Right lobe of liver (tissue), 6 donors: ENCODE data around the gene FBRSL1. TPM values are rescaled to one million over a fixed set of nuclear protein-coding genes. Genes with fewer than 3 reads are reported as not detected.
"Not testable (repeated sequence)": the region's sequence is repeated elsewhere in the genome, so short reads cannot be mapped to it uniquely, and the experiment has no call there.

ENCODE experiments used
- ATAC-seq, 4 donors: fragments of 200-7000 bp; cut with Tn5 transposase; one replicate each; pipeline ENCODE4 v1.9.1; 2020; ENCODE audit warnings: mild to moderate bottlenecking in 4 of 4, moderate library complexity in 4 of 4
- DNase-seq, 3 donors: peaks; one replicate each; pipeline ENCODE4 v3.0.0-alpha.2; 2020
- H3K27ac ChIP-seq, 3 donors: fragments of 200-600 bp; one replicate each; pipeline ENCODE4 v1.8.0; 2022
- H3K27me3 ChIP-seq, 2 donors: fragments of 200-600 bp; one replicate each; pipeline ENCODE4 v1.8.0; 2022
- H3K36me3 ChIP-seq, 4 donors: fragments of 200-600 bp; sonication (generic) in 1 of 4; one replicate each; pipeline versions ENCODE4 v1.5.1 to v1.8.0; 2017 to 2022; ENCODE audit warnings: control low read depth in 1 of 4
- H3K4me1 ChIP-seq, 4 donors: fragments of 200-600 bp; sonication (generic) in 1 of 4; one replicate each; pipeline versions ENCODE4 v1.5.1 to v1.8.0; 2017 to 2022; ENCODE audit warnings: control low read depth in 1 of 4
- H3K4me3 ChIP-seq, 3 donors: fragments of 200-600 bp; one replicate each; pipeline ENCODE4 v1.8.0; 2022
- H3K9me3 ChIP-seq, 4 donors: fragments of 200-600 bp; sonication (generic) in 1 of 4; one replicate each; pipeline versions ENCODE4 v1.5.1 to v1.8.0; 2017 to 2022; ENCODE audit warnings: control low read depth in 1 of 4
- CTCF ChIP-seq, 4 donors: fragments of 200-600 bp in 3 of 4; fragments of 450-650 bp in 1 of 4; IDR thresholded peaks; one replicate each; pipeline versions ENCODE4 v1.5.1 to v1.8.0; 2016 to 2022; ENCODE audit warnings: antibody characterized with exemption in 4 of 4, mild to moderate bottlenecking in 2 of 4
- POLR2A ChIP-seq: fragments of 450-650 bp; IDR thresholded peaks from one replicate; pipeline ENCODE4 v1.6.1; 2017; ENCODE audit warnings: antibody characterized with exemption, mild to moderate bottlenecking
- WGBS: methylation state at CpG from one replicate; pipeline ENCODE4 v1.1.6; 2018; ENCODE audit warnings: low coverage, low lambda C conversion rate; ENCODE audit not compliant: insufficient coverage; ENCODE audit errors: missing lambda C conversion rate; 5-methylcytosine and 5-hydroxymethylcytosine counted together
- intact Hi-C, 2 donors: fragments of 100-400 bp; cut with DNase I; formaldehyde crosslinking; loops; one replicate each; pipeline versions ENCODE4 v1.11.2 to v1.14.1; 2022
- total RNA-seq, 6 experiments: library from RNA; depleted of rRNA in 2 of 6; stranded (reverse); fragments of >200 nt in 2 of 6; fragmentation: NEBNext Ultra II Directional in 3 of 6; extraction: Animal tissue kit (Norgen Biotek cat#: 25700) in 3 of 6; gene quantifications; one replicate each; pipeline versions ENCODE4 v1.1.0 to v1.2.4, GENCODE V29; 2016 to 2023
- donor health status: DM: no; HTN: yes; CAD: no.
- donor health status: DM: no; HTN: no; CAD: no.
- donor health status: DM: no; HTN: no; CAD: no.
- donor health status: DM: no; HTN: yes; CAD: no.
- donor health status: DM: no; HTN: yes; CAD: no.

FBRSL1 gene
- total RNA-seq, 6 experiments from 2014 or later, result 16.2 to 27.6 (median 23.3) TPM

GRCh38 chr12:132530851-132531250, 40.9 kb downstream of the FBRSL1 start:
- Histone ChIP-seq H3K4me1 (no peaks in the 10 kb centered on the region), H3K36me3 (no peaks in the 10 kb centered on the region), H3K4me3 (no peak overlapping the region), H3K27me3 (no peaks in the 10 kb centered on the region), H3K27ac (no peak overlapping the region), H3K9me3 (no peaks in the 10 kb centered on the region)
- WGBS, result no CpG with 5 or more reads among the region's 7 CpGs
- DNase-seq (no peak), ATAC-seq (no peak)
- intact Hi-C loops, result no loop called here
- TF ChIP-seq POLR2A (no peak), CTCF (IDR thresholded peaks at IDR 0.05) (no peak)

DNA sequence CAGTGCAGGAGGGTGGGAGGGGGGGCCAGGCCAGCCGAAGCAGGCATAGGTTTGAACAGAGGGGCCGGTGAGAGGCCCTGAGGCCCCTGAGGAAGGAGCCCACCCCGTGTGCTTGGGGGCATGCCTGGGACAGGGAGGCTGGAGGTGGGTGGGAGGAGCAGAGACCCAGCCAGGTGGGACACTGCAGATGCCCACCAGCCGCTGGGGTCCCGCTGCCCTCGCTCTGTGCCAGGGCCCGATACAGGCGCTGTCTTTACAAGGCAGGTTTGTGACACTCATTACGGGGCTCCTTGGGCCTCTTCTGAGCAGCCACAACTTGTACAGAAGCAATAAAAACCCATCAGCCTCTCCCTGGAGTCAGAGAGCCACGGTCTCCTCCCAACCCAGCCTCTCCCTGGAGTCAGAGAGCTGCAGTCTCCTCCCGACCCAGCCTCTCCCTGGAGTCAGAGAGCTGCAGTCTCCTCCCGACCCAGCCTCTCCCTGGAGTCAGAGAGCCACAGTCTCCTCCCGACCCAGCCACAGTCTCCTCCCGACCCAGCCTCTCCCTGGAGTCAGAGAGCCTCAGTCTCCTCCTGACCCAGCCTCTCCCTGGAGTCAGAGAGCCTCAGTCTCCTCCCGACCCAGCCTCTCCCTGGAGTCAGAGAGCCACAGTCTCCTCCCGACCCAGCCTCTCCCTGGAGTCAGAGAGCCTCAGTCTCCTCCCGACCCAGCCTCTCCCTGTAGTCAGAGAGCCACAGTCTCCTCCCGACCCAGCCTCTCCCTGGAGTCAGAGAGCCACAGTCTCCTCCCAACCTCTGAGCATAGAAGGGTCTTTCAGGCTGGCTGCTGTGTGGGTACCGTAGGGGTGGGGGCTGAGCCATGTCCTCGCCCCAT, 43.0 kb downstream of the FBRSL1 start:
- H3K4me1 ChIP-seq, H3K4me3 ChIP-seq, DNase-seq, ATAC-seq, intact Hi-C loops, H3K9me3 ChIP-seq, H3K27ac ChIP-seq, H3K36me3 ChIP-seq, H3K27me3 ChIP-seq: not testable (repeated sequence)
- 93% methylated on average over 6 of the region's 20 CpGs for WGBS

DNA sequence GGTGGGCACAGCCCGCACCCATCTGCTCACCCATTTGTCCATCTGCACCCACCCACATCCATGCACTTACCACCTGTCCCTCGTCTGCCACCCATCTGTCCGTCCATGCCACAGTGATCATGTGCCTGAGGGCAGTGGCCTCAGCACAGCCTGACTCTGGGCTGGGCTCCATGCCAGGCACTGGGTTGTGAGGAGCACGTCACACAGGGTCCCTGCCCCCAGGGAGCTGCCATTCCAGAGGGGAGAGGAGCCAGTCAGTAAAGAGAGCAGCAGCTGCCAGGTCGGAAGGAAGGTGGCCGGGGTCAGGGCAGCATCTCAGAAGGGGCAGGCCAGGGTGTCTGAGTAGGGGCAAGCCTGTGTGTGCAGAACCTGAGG, 43.6 kb downstream of the FBRSL1 start:
- H3K36me3 ChIP-seq, result no peaks in the 10 kb centered on the region
- TF ChIP-seq CTCF (IDR thresholded peaks at IDR 0.05) (no peak), POLR2A (no peak)

GRCh38 chr12:132534076-132534475, 44.1 kb downstream of the FBRSL1 start:
- TF ChIP-seq POLR2A (no peak), CTCF (IDR thresholded peaks at IDR 0.05) (no peak)
- no peak for DNase-seq
- intact Hi-C loops, result no loop called here
- 100% methylated on average over 3 of the region's 13 CpGs for whole genome bisulfite sequencing
- H3K9me3 ChIP-seq, result no peaks in the 10 kb centered on the region
- no peaks in the 10 kb centered on the region for H3K4me1 ChIP-seq
- no peak overlapping the region for H3K4me3 ChIP-seq
- no peak for ATAC-seq
- H3K36me3 ChIP-seq, result no peaks in the 10 kb centered on the region
- H3K27me3 ChIP-seq, result no peaks in the 10 kb centered on the region
- H3K27ac ChIP-seq, result no peak overlapping the region

More for the DNA sequence above, 43.6 kb downstream of the FBRSL1 start:
- intact Hi-C loops, result no loop called here
- WGBS, result no CpG with 5 or more reads among the region's 6 CpGs
- H3K4me3 ChIP-seq, result no peak overlapping the region
- H3K4me1 ChIP-seq, result no peaks in the 10 kb centered on the region
- no peak for ATAC-seq
- H3K27ac ChIP-seq, result no peak overlapping the region
- no peak for DNase-seq
- H3K27me3 ChIP-seq, result no peaks in the 10 kb centered on the region
- H3K9me3 ChIP-seq, result no peaks in the 10 kb centered on the region

DNA sequence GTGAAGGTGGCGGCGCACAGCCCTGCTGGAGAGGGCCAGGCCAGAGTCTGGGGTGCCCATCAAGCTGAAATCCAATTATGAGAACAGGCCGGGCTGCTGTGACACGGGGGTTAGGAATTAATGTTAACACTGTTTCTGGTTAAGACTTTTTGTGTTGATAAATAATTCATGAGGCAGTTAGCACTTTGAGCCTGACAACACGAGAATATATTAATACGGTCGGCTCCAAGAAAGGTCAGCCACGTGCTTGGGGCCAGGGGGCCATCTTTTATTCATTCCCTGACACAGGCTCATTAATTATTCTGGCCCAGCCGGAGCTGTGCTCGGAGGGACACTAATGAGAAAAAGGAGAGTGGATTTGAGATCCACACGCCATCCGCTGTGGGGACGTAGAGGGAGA, 45.1 kb downstream of the FBRSL1 start:
- no peak overlapping the region for H3K4me3 ChIP-seq
- intact Hi-C loops, result no loop called here
- ATAC-seq (no peak), DNase-seq (no peak)
- TF ChIP-seq POLR2A (no peak), CTCF (IDR thresholded peaks at IDR 0.05) (no peak)
- WGBS, result 97% methylated on average over 6 of the region's 13 CpGs
- no peaks in the 10 kb centered on the region for H3K36me3 ChIP-seq
- H3K4me1 ChIP-seq, result no peaks in the 10 kb centered on the region
- no peaks in the 10 kb centered on the region for H3K27me3 ChIP-seq
- H3K27ac ChIP-seq, result no peak overlapping the region
- no peaks in the 10 kb centered on the region for H3K9me3 ChIP-seq
